ENCODE measurements around the gene CNGB1. TPM values are rescaled to one million over a fixed set of nuclear protein-coding genes. Genes with fewer than 3 reads are reported as not detected.

CNGB1 gene
- total and polyA plus RNA-seq, 8 donors: 0.08 to 18.0 (median 0.73) TPM; not detected in 5

GRCh38 chr16:57993897-57994296, 23.0 kb upstream of the CNGB1 start:
- TF ChIP-seq CTCF (IDR thresholded peaks at IDR 0.05) (no peak), POLR2AphosphoS5 (IDR thresholded peaks at IDR 0.05) (no peak), EP300 (IDR thresholded peaks at IDR 0.05) (no peak), POLR2A (IDR thresholded peaks at IDR 0.05) (no peak)
- Histone ChIP-seq H3K4me1 (peaks cover 5 to 37% (median 18%) of the 10 kb centered on the region in 4 donors), H3K36me3 (peaks cover 30 to 55% (median 47%) of the 10 kb centered on the region in 4 donors), H3K27ac (no peak overlapping the region), H3K27me3 (no peaks in the 10 kb centered on the region), H3K4me3 (no peak overlapping the region), H3K9me3 (no peaks in the 10 kb centered on the region)
- intact Hi-C loops (cut with DNase I; ENCODE audit: low total_unique reads): no loop called here
- 85 to 94% (median 91%) methylated on average over 4 to 5 of the region's 5 CpGs for WGBS, 5 donors
- DNase-seq: no peak

GRCh38 chr16:57993438-57993837, 22.5 kb upstream of the CNGB1 start:
- H3K27me3 ChIP-seq: no peaks in the 10 kb centered on the region
- no peak overlapping the region for H3K27ac ChIP-seq
- 68 to 85% (median 82%) methylated on average over 7 to 8 of the region's 8 CpGs for WGBS, 5 donors
- no peak overlapping the region for H3K4me3 ChIP-seq
- H3K9me3 ChIP-seq: no peaks in the 10 kb centered on the region
- H3K36me3 ChIP-seq: peaks cover 30 to 55% (median 47%) of the 10 kb centered on the region in 4 donors
- H3K4me1 ChIP-seq: peaks cover under 1 to 33% (median 13%) of the 10 kb centered on the region in 4 donors
- TF ChIP-seq POLR2A (IDR thresholded peaks at IDR 0.05) (no peak), POLR2AphosphoS5 (IDR thresholded peaks at IDR 0.05) (no peak), CTCF (IDR thresholded peaks at IDR 0.05) (no peak), EP300 (IDR thresholded peaks at IDR 0.05) (no peak)
- intact Hi-C loops (cut with DNase I; ENCODE audit: low total_unique reads): no loop called here
- DNase-seq: peak in 1 of 2 donors; percentile 43

- WGBS, 5 donors: 81 to 95% (median 94%) methylated on average over 6 of the region's 6 CpGs
- peaks cover 0 to 24% (median 5%) of the 10 kb centered on the region in 4 donors for H3K4me1 ChIP-seq
- TF ChIP-seq POLR2AphosphoS5 (IDR thresholded peaks at IDR 0.05) (no peak), EP300 (IDR thresholded peaks at IDR 0.05) (no peak), POLR2A (IDR thresholded peaks at IDR 0.05) (no peak), CTCF (IDR thresholded peaks at IDR 0.05) (no peak)
- no peak for DNase-seq
- H3K27ac ChIP-seq: no peak overlapping the region
- H3K27me3 ChIP-seq: no peaks in the 10 kb centered on the region
- no peak overlapping the region for H3K4me3 ChIP-seq
- peaks cover 20 to 42% (median 35%) of the 10 kb centered on the region in 4 donors for H3K36me3 ChIP-seq
- intact Hi-C loops (cut with DNase I; ENCODE audit: low total_unique reads): no loop called here
- H3K9me3 ChIP-seq: no peaks in the 10 kb centered on the region
These were observed 21.2 kb upstream of the CNGB1 start for GRCh38 chr16:57992084-57992483.

GRCh38 chr16:57991551-57992059, 20.7 kb upstream of the CNGB1 start:
- H3K36me3 ChIP-seq: peaks cover 16 to 38% (median 31%) of the 10 kb centered on the region in 4 donors
- H3K4me3 ChIP-seq: no peak overlapping the region
- no peaks in the 10 kb centered on the region for H3K9me3 ChIP-seq
- intact Hi-C loops (cut with DNase I; ENCODE audit: low total_unique reads): no loop called here
- DNase-seq: no peak
- WGBS, 5 donors: 78 to 93% (median 86%) methylated on average over 10 to 11 of the region's 11 CpGs
- H3K27ac ChIP-seq: no peak overlapping the region
- TF ChIP-seq CTCF (IDR thresholded peaks at IDR 0.05): no peak
- TF ChIP-seq POLR2A (IDR thresholded peaks at IDR 0.05): no peak
- no peak for TF ChIP-seq EP300 (IDR thresholded peaks at IDR 0.05)
- TF ChIP-seq POLR2AphosphoS5 (IDR thresholded peaks at IDR 0.05): no peak
- H3K27me3 ChIP-seq: no peaks in the 10 kb centered on the region
- peaks cover 0 to 24% (median 5%) of the 10 kb centered on the region in 4 donors for H3K4me1 ChIP-seq
